Activated CD8-positive, alpha-beta T cell treated with anti-CD3 and anti-CD28 coated beads, Interleukin-2, amount 10 ng/mL, durations not matched to agents 7 days and 5 days (primary cell): Measurements from ENCODE around the gene DHRS2. TPM values are rescaled to one million over a fixed set of nuclear protein-coding genes. Genes with fewer than 3 reads are reported as not detected.

Experiments used
- ATAC-seq: fragments of 150-1000 bp; cut with Tn5 transposase; one replicate; pipeline ENCODE4 v1.10.0; 2021; ENCODE audit warnings: moderate library complexity
- CTCF ChIA-PET: fragments of 350-600 bp; sonication (Branson Sonifier 250); formaldehyde crosslinking; loops from one replicate; lab custom pipeline; 2021; ENCODE audit warnings: antibody characterized with exemption; lab: Charles Lee
- POLR2A ChIA-PET: fragments of 350-600 bp; sonication (Branson Sonifier 250); formaldehyde crosslinking; loops from one replicate; lab custom pipeline; 2021; ENCODE audit warnings: antibody characterized with exemption; lab: Charles Lee
- DNase-seq: peaks from one replicate; pipeline ENCODE4 v3.0.0-alpha.2; 2020
- H3K27ac Mint-ChIP-seq: one replicate; pipeline ENCODE4 v1.8.0; 2021; ENCODE audit warnings: mild to moderate bottlenecking, mixed read lengths
- H3K27me3 Mint-ChIP-seq: one replicate; pipeline ENCODE4 v1.8.0; 2021; ENCODE audit warnings: low read depth, mixed read lengths
- H3K36me3 Mint-ChIP-seq: one replicate; pipeline ENCODE4 v1.8.0; 2021; ENCODE audit warnings: low read depth, mixed read lengths
- H3K4me1 Mint-ChIP-seq: one replicate; pipeline ENCODE4 v1.8.0; 2021; ENCODE audit warnings: low read depth, mixed read lengths
- H3K4me3 Mint-ChIP-seq: one replicate; pipeline ENCODE4 v1.8.0; 2021; ENCODE audit warnings: mild to moderate bottlenecking, mixed read lengths
- H3K9me3 Mint-ChIP-seq: one replicate; pipeline ENCODE4 v1.8.0; 2022; ENCODE audit warnings: mixed read lengths; ENCODE audit not compliant: insufficient read depth
- total RNA-seq, 2 experiments: library from RNA; stranded (reverse); gene quantifications; one replicate each; pipeline ENCODE4 v1.2.3, GENCODE V29; 2021

Gene DHRS2
- total RNA-seq, 2 experiments from 2014 or later: 0.24 to 0.44 TPM

DNA sequence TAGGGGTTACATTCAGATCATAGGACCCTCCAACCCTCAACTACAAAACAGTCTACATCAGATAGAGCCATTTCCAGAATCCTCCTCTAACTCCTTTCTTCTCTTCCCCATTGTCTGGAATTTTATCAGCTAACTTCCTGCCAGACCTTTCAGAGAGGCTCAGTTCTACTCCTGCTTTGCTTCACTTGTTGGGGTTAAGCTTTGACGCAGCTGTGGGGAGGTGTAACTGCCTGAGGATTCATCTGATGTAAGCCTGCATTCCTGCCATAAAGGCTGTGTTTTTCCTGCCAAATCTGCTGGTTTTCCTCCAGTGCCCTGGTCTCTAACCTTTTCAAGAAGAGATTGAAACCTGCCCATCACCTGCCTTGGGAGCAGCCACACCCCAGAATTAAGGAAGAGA lies 16.9 kb downstream of the DHRS2 start:
- H3K4me3 Mint-ChIP-seq: no peak overlapping the region
- no peaks in the 10 kb centered on the region for H3K9me3 Mint-ChIP-seq
- DNase-seq (no peak), ATAC-seq (no peak)
- CTCF ChIA-PET: interaction anchor here (0.7 kb wide), 1 partner anchor 21 kb away, joined by 4 read pairs; no protein-coding TSS in a partner anchor
- no peaks in the 10 kb centered on the region for H3K36me3 Mint-ChIP-seq
- H3K27ac Mint-ChIP-seq: no peak overlapping the region
- H3K4me1 Mint-ChIP-seq: no peaks in the 10 kb centered on the region
- H3K27me3 Mint-ChIP-seq: no peaks in the 10 kb centered on the region
- POLR2A ChIA-PET: no interaction called here

DNA sequence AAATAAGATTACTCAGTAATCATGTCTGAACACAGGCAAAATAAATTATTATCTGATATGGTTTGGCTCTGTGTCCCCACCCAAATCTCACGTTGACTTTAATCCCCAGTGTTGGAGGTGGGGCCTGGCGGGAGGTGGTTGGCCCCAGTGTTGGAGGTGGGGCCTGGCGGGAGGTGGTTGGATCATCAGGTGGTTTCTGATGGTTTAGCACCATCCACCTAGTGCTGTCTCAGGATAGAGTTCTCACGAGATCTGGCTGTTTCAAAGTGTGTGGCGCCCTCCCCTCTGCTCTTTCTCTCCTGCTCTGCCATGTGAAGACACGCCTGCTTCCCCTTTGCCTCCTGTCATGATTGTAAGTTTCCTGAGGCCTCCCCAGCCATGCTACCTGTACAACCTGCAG lies 18.1 kb downstream of the DHRS2 start:
- no peaks in the 10 kb centered on the region for H3K9me3 Mint-ChIP-seq
- no peaks in the 10 kb centered on the region for H3K27me3 Mint-ChIP-seq
- POLR2A ChIA-PET: no interaction called here
- no peaks in the 10 kb centered on the region for H3K36me3 Mint-ChIP-seq
- DNase-seq: no peak
- no peak overlapping the region for H3K4me3 Mint-ChIP-seq
- no peaks in the 10 kb centered on the region for H3K4me1 Mint-ChIP-seq
- CTCF ChIA-PET: no interaction called here
- ATAC-seq: no peak
- H3K27ac Mint-ChIP-seq: no peak overlapping the region

DNA sequence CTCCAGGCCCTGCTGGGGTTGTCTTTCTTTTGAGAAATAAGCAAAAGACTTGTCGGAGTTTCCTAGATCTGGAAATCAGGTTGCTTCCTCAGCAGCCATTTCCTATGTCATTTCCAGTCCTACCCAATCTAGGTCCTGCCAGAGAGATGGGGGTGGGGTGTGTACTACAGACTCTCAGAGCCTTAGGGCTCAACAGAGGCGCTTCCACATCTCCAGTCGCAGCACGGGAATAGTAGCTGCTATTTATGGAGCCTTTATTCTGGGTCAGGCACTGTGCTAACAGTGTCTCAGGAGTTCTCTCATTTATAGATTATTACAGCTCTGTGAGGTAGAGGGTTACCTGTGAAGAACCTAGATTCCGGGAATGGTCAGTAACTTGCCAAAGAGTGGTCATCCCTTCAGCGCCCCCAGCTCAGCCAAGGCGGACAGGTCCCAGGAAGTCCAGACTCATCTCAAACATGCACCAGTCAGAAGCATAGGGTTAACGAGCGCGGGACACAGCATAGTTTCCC lies 21.9 kb downstream of the DHRS2 start:
- H3K27ac Mint-ChIP-seq: no peak overlapping the region
- H3K36me3 Mint-ChIP-seq: no peaks in the 10 kb centered on the region
- no peak overlapping the region for H3K4me3 Mint-ChIP-seq
- CTCF ChIA-PET: interaction anchor here (1.0 to 4.1 kb wide), 4 partner anchors 11 to 253 kb away, joined by 3 to 15 read pairs (median 4); no protein-coding TSS in a partner anchor
- no peaks in the 10 kb centered on the region for H3K9me3 Mint-ChIP-seq
- peaks cover 7% of the 10 kb centered on the region for H3K4me1 Mint-ChIP-seq
- H3K27me3 Mint-ChIP-seq: no peaks in the 10 kb centered on the region
- POLR2A ChIA-PET: no interaction called here
- ATAC-seq (no peak), DNase-seq (no peak)

DNA sequence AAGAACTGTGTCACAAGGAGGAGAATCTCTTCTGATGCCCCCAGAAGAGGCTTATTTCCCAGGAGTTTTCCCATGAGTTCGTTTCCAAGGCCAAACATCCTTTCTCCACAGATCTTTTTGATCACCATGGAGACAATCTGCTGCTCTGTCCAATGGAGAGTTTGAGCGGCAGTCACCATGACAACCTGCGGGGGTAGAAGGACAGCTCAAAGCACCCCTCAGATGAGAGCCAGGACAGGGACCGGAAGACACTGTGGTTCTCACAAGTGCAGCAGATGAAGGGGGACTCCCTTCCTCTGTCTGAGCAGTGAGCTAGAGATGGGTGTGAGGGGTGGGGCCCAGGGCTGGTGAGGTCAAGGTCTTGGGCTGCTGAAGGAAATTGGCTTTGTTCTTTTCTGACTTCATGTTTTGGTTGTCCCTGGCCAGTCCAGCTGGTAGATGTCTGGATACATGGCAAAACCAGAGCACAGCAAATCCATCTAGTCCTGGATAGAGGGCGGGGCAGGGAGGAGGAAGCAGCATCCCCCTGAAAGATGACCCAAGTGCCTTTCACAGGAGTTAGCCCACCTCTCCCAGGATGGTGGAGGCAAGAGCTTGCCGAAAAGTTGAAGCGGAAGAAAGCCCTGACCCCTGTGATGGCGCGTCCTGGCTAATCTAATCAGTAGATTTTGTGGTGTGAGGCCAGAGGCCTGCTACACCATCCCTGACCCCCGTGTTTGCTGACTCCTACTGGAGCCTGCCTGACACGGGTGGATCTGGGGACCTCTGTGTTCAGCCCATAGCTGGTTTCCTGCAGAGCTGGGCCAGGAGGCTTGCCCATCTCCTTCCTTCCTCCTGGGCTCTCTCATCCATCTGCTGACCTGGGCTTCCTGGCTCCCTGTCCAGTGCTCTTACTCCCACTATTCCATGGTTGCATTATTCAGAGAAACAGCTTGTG lies 24.4 kb downstream of the DHRS2 start:
- Mint-ChIP-seq H3K9me3 (no peaks in the 10 kb centered on the region), H3K27ac (no peak overlapping the region), H3K4me1 (peaks cover 7% of the 10 kb centered on the region), H3K27me3 (peaks cover 2% of the 10 kb centered on the region), H3K4me3 (no peak overlapping the region), H3K36me3 (no peaks in the 10 kb centered on the region)
- ATAC-seq (peak; percentile 79), DNase-seq (peak; percentile 41)
- ChIA-PET POLR2A (no interaction called here), CTCF (interaction anchor here (1.1 to 4.1 kb wide), 2 partner anchors 29 to 72 kb away, joined by 4 to 15 read pairs; no protein-coding TSS in a partner anchor)

DNA sequence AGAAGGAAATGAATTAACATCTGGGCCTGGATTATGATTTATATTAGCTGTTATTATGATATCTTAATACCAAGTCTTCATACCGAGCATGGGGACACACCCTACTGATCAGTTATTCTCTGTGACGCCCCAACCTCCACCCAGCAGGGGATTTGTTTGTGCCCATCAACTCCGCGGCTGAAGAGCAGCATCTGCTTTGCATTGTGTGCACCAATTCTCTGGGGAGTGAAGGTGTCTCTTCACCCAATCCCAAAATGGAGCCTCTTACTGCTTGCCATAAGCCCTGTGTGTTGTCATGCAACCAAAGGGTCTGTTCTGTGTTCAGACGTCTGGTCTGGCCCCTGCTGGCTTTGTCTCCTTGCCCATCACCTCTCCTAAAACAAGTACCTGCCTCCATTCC lies 25.4 kb downstream of the DHRS2 start:
- H3K36me3 Mint-ChIP-seq: no peaks in the 10 kb centered on the region
- peaks cover 7% of the 10 kb centered on the region for H3K4me1 Mint-ChIP-seq
- peaks cover 2% of the 10 kb centered on the region for H3K27me3 Mint-ChIP-seq
- ATAC-seq (no peak), DNase-seq (no peak)
- ChIA-PET CTCF (no interaction called here), POLR2A (no interaction called here)
- no peak overlapping the region for H3K4me3 Mint-ChIP-seq
- no peak overlapping the region for H3K27ac Mint-ChIP-seq
- H3K9me3 Mint-ChIP-seq: no peaks in the 10 kb centered on the region

DNA sequence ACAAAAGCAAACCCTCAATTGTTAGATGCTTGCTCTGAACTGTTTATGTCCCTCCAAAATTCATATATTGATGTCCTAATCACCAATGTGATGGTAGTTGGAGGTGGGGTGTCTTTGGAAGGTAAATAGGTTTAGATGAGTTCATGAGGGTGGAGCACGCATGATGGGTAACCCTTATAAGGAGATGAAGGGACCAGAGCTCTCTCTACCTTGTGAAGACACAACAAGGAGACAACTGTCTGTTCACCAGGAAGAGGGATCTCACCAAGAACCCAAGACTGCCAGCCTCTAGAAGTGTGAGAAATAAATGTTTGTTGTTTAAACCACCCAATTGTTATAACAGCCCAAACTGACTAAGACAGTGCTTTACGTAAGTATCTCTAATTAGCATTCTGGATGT lies 27.0 kb downstream of the DHRS2 start:
- H3K9me3 Mint-ChIP-seq: no peaks in the 10 kb centered on the region
- H3K4me3 Mint-ChIP-seq: no peak overlapping the region
- DNase-seq (no peak), ATAC-seq (no peak)
- H3K4me1 Mint-ChIP-seq: peaks cover 7% of the 10 kb centered on the region
- H3K36me3 Mint-ChIP-seq: no peaks in the 10 kb centered on the region
- H3K27me3 Mint-ChIP-seq: peaks cover 11% of the 10 kb centered on the region
- CTCF ChIA-PET: no interaction called here
- H3K27ac Mint-ChIP-seq: no peak overlapping the region
- POLR2A ChIA-PET: no interaction called here

DNA sequence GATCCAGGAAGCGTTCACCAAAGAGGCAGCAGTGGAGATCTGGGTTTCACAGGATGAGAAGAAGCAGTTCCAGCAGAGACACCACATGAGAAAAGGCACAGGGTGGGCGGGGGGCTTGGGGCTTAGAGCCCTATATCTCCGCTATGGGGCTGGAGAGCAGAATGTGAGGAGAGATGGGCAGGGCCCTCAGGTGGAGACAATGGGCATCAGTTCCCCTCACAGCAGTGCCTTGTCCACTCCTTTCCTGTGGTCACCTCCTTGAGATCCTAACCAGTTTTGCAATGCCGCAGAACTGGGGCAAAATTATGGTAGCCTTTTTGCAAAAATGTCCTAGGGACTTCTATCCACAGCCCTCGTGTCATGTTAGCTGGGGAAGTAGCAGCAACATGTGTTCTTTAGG lies 27.5 kb downstream of the DHRS2 start:
- no peaks in the 10 kb centered on the region for H3K9me3 Mint-ChIP-seq
- POLR2A ChIA-PET: no interaction called here
- H3K4me1 Mint-ChIP-seq: peaks cover 7% of the 10 kb centered on the region
- H3K27ac Mint-ChIP-seq: no peak overlapping the region
- no peaks in the 10 kb centered on the region for H3K36me3 Mint-ChIP-seq
- ATAC-seq (no peak), DNase-seq (no peak)
- H3K4me3 Mint-ChIP-seq: no peak overlapping the region
- H3K27me3 Mint-ChIP-seq: peaks cover 11% of the 10 kb centered on the region
- CTCF ChIA-PET: interaction anchor here (1.1 to 1.4 kb wide), 2 partner anchors 32 to 53 kb away, joined by 3 read pairs; no protein-coding TSS in a partner anchor

DNA sequence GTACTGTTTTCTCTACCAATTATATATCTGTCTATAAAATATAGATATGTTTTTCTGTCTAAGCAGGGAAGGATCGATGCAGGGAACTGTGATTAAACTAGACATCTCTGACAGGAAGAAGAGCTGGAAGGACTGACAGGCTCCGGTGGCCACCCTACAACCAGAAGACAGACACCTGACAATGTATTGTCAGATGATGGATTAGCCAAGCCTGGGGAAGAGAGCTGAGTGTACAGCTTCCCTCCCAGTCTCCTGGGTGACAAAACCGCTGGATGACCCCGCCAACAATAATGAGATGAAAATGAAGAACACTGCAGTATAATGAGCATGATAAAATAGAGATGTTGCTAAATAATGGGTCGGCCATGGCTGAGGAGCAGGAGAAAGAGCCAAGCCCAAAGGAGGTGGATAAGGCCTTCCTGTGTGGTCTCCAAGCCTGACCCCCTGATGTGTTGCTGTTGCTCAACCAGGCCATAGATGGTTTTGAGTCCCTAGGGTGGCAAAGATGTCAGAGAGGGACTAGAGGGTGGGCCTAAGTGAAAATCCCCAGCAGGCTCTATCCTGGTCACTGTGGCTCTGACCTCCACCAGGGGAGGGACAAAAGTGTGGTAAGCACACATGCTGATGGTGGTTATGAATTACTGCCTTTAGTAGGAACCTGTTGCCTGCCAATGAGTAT lies 28.2 kb downstream of the DHRS2 start:
- ChIA-PET POLR2A (no interaction called here), CTCF (interaction anchor here (1.1 to 1.4 kb wide), 2 partner anchors 32 to 54 kb away, joined by 3 read pairs; no protein-coding TSS in a partner anchor)
- Mint-ChIP-seq H3K27ac (no peak overlapping the region), H3K4me1 (peaks cover 7% of the 10 kb centered on the region), H3K36me3 (no peaks in the 10 kb centered on the region), H3K9me3 (no peaks in the 10 kb centered on the region), H3K27me3 (peaks cover 11% of the 10 kb centered on the region), H3K4me3 (no peak overlapping the region)
- ATAC-seq: no peak
- DNase-seq: no peak

DNA sequence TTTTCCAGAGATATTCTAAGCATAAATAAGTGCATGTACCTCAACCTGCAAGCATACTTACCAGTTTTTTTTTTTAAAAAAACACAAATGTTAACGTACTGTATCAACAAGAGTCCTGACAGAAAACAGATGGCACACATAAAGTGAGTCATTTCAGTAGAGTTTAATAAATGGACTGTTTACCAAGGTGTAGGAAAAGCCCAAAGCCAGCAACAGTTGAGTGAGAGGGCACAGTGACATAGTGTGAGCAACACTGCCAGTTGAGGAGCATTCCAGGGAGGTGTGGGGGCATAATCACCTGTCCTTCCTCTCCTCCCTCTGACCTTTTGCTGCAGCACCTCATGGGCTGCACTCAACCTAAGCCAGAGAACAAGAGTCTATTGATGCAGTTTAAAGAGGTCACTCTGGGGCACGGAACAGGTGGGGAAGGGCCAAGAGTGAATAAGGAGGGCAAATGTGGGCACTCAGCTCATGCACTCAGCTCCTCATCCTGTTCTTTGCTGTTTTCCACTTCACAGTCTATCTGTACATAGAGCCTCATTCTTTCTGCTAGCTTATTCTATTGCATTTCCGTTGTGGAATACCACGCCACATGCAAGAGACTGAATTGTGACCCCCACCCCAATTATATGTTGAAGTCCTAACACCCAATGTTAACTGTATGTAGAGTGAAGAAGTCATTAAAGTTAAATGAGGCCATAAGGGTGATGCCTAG lies 29.3 kb downstream of the DHRS2 start:
- ChIA-PET POLR2A (interaction anchor here (0.7 kb wide), 1 partner anchor 126 kb away, joined by 3 read pairs; no protein-coding TSS in a partner anchor), CTCF (interaction anchor here (0.6 to 5.0 kb wide), 20 partner anchors 10 to 1926 kb away, joined by 3 to 34 read pairs (median 4); no protein-coding TSS in a partner anchor)
- H3K4me3 Mint-ChIP-seq: no peak overlapping the region
- no peak for ATAC-seq
- no peaks in the 10 kb centered on the region for H3K9me3 Mint-ChIP-seq
- DNase-seq: no peak
- H3K27ac Mint-ChIP-seq: no peak overlapping the region
- peaks cover 11% of the 10 kb centered on the region for H3K27me3 Mint-ChIP-seq
- peaks cover 2% of the 10 kb centered on the region for H3K4me1 Mint-ChIP-seq
- H3K36me3 Mint-ChIP-seq: no peaks in the 10 kb centered on the region

DNA sequence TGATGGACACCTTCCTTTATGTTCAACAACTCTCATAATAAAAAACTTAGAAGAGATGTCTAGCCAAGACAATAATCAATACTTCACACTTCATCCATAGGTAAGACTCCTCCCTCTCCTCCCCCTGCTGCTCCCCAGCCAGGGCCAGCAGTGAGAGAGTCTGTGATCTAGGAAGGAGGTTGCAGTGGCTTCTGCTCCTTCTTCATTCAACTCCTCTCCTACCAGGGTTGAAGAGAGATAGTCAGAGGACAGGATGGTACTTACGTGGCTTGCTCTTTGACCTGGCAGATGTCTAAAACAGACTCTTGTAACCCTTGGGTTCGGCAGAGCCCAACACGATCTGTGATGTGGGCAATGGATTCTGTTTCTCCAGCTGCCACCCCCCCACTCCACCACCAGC lies 31.0 kb downstream of the DHRS2 start:
- Mint-ChIP-seq H3K27ac (no peak overlapping the region), H3K36me3 (no peaks in the 10 kb centered on the region), H3K4me1 (no peaks in the 10 kb centered on the region), H3K4me3 (no peak overlapping the region), H3K9me3 (no peaks in the 10 kb centered on the region), H3K27me3 (peaks cover 11% of the 10 kb centered on the region)
- ChIA-PET POLR2A (interaction anchor here (0.5 kb wide), 1 partner anchor 246 kb away, joined by 7 read pairs; no protein-coding TSS in a partner anchor), CTCF (interaction anchor here (0.5 to 5.0 kb wide), 6 partner anchors 36 to 267 kb away, joined by 3 to 34 read pairs (median 3); no protein-coding TSS in a partner anchor)
- ATAC-seq: no peak
- DNase-seq: no peak

DNA sequence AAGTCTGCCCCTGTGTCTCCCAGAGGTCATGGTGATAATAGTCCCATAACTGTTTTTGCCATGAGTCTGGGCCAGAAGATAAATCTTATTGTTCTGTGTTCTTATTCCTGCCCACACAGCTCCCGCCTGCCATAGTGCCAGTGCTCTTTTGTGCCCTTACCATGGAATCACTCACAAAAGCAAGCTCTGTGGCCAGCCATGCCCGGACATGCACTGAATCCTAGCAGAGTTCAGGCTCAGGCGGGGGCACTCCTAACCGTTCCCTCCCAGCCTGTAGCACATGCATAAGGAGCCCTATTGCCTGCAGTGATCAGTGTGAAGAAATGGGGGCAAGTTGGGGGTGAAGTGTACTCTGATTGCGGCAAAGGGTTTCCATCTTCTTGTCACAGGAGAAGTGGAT lies 33.3 kb downstream of the DHRS2 start:
- CTCF ChIA-PET: interaction anchor here (1.3 to 5.0 kb wide), 3 partner anchors 11 to 80 kb away, joined by 4 to 34 read pairs (median 4); no protein-coding TSS in a partner anchor

More for the DNA sequence above, 33.3 kb downstream of the DHRS2 start:
- peaks cover 11% of the 10 kb centered on the region for H3K27me3 Mint-ChIP-seq
- POLR2A ChIA-PET: no interaction called here
- H3K9me3 Mint-ChIP-seq: no peaks in the 10 kb centered on the region
- no peaks in the 10 kb centered on the region for H3K4me1 Mint-ChIP-seq
- H3K36me3 Mint-ChIP-seq: no peaks in the 10 kb centered on the region
- no peak overlapping the region for H3K4me3 Mint-ChIP-seq
- no peak overlapping the region for H3K27ac Mint-ChIP-seq
- DNase-seq (no peak), ATAC-seq (no peak)
